Measurements from ENCODE around the gene DIP2C. TPM values are rescaled to one million over a fixed set of nuclear protein-coding genes. Genes with fewer than 3 reads are reported as not detected.

Gene DIP2C
- total RNA-seq, 4 donors from 2014 or later = 2.4 to 14.9 (median 6.1) TPM

- Histone ChIP-seq H3K4me3 (no peak overlapping the region), H3K9me3 (no peaks in the 10 kb centered on the region), H3K27ac (no peak overlapping the region), H3K4me1 (no peaks in the 10 kb centered on the region), H3K27me3 (no peaks in the 10 kb centered on the region), H3K36me3 (peaks cover 0 to 25% (median 4%) of the 10 kb centered on the region in 3 donors)
- WGBS, 2 donors = 88 to 100% methylated on average over 3 to 6 of the region's 6 CpGs
- TF ChIP-seq, protein P1, sequence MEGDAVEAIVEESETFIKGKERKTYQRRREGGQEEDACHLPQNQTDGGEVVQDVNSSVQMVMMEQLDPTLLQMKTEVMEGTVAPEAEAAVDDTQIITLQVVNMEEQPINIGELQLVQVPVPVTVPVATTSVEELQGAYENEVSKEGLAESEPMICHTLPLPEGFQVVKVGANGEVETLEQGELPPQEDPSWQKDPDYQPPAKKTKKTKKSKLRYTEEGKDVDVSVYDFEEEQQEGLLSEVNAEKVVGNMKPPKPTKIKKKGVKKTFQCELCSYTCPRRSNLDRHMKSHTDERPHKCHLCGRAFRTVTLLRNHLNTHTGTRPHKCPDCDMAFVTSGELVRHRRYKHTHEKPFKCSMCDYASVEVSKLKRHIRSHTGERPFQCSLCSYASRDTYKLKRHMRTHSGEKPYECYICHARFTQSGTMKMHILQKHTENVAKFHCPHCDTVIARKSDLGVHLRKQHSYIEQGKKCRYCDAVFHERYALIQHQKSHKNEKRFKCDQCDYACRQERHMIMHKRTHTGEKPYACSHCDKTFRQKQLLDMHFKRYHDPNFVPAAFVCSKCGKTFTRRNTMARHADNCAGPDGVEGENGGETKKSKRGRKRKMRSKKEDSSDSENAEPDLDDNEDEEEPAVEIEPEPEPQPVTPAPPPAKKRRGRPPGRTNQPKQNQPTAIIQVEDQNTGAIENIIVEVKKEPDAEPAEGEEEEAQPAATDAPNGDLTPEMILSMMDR (IDR thresholded peaks at IDR 0.05) = no peak
- TF ChIP-seq POLR2A (IDR thresholded peaks at IDR 0.05) = no peak
- no peak for DNase-seq
- intact Hi-C loops (cut with DNase I) = no loop called here
Observed at GRCh38 chr10:441659-442058, 247.8 kb downstream of the DIP2C start.

DNA sequence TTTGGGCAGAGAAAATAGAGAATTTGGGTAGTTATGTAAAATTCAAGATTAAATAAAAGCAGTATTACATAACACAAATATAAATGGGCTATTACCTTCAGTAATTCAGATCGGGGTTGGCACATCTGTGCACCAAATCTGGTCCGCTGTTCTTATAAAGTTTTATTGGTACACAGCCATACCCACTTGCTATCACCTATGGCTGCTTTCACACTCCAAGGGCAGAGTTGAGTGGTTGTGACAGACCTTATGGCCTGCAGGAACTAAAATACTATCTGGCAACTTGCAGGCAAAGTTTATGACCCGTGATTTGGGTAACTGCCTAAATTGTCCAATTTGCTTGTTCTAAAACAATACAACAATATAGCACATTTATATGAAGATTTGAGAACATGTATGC is 249.3 kb downstream of the DIP2C start:
- no peak overlapping the region for H3K4me3 ChIP-seq
- no peaks in the 10 kb centered on the region for H3K9me3 ChIP-seq
- 93 to 94% methylated on average over 3 of the region's 3 CpGs for WGBS, 2 donors
- no peaks in the 10 kb centered on the region for H3K27me3 ChIP-seq
- TF ChIP-seq, protein P1 (IDR thresholded peaks at IDR 0.05) = no peak
- TF ChIP-seq POLR2A (IDR thresholded peaks at IDR 0.05) = no peak
- no peak overlapping the region for H3K27ac ChIP-seq
- H3K4me1 ChIP-seq = no peaks in the 10 kb centered on the region
- H3K36me3 ChIP-seq = peaks cover 0 to 25% (median 4%) of the 10 kb centered on the region in 3 donors
- intact Hi-C loops (cut with DNase I) = no loop called here
- no peak for DNase-seq

DNA sequence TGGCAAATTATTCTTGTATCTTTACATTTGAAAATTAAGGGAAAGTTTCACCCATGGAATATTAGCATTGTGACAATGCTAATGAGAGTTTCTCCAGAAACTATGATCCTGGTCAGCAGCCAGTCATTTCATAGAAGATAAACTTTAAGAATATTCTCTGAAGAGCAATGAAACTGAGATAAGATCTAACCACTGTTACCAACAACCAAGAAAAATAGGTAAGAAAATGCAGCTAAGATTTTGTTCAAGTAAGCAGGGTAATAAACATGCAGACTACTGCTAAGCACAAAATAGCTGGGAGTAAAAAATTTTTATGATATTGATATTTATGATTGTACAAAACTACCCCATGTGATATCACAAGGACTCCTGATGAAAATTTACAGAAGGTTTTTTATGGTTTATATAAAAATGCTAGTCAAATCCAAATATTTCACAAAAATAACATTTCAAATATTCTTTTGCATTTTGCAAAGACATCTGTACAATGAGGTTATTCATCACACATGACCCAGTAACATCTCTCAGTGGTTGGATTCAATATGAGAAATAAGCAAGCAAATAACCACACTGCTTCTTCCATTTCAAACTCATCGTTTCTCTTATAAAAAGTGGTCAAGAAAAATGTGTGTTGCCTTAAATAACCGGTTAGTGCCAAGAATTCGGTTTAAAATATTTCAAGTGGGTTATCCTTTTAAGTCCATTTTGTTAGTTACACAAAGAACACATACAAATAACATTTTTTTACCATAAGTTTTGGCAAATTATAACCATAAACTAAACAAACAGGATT is 251.6 kb downstream of the DIP2C start:
- WGBS, 2 donors = 70 to 76% methylated on average over 3 of the region's 3 CpGs
- Histone ChIP-seq H3K9me3 (no peaks in the 10 kb centered on the region), H3K27ac (no peak overlapping the region), H3K4me3 (no peak overlapping the region), H3K36me3 (peaks cover 0 to 25% (median 4%) of the 10 kb centered on the region in 3 donors), H3K4me1 (no peaks in the 10 kb centered on the region), H3K27me3 (no peaks in the 10 kb centered on the region)
- TF ChIP-seq, protein P1 (IDR thresholded peaks at IDR 0.05) = no peak
- no peak for TF ChIP-seq POLR2A (IDR thresholded peaks at IDR 0.05)
- DNase-seq = no peak
- intact Hi-C loops (cut with DNase I) = no loop called here

DNA sequence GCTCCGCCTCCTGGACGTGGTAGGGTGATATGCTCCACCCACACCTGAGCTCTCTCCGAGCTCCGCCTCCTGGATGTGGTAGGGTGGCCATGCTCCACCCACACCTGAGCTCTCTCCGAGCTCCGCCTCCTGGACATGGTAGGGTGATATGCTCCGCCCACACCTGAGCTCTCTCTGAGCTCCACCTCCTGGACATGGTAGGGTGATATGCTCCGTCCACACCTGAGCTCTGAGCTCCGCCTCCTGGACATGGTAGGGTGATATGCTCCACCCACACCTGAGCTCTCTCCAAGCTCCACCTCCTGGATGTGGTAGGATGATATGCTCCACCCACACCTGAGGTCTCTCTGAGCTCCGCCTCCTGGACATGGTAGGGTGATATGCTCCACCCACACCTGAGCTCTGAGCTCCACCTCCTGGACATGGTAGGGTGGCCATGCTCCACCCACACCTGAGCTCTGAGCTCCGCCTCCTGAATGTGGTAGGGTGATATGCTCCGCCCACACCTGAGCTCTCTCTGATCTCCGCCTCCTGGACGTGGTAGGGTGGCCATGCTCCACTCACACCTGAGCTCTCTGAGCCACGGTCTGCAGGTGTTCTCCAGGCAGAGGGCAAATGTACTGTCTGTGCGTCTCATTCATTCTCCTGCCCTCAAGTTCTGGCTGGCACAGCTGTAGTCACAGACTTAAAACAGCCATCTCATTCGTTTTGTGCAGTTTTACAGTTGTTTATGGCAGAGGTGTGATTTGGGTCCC is 252.4 kb downstream of the DIP2C start:
- Histone ChIP-seq H3K27me3 (no peaks in the 10 kb centered on the region), H3K36me3 (peaks cover 0 to 25% (median 4%) of the 10 kb centered on the region in 3 donors), H3K9me3 (no peaks in the 10 kb centered on the region), H3K4me1 (no peaks in the 10 kb centered on the region), H3K27ac (no peak overlapping the region), H3K4me3 (no peak overlapping the region)
- intact Hi-C loops (cut with DNase I) = no loop called here
- no peak for DNase-seq
- 83 to 92% methylated on average over 12 to 15 of the region's 17 CpGs for WGBS, 2 donors
- no peak for TF ChIP-seq POLR2A (IDR thresholded peaks at IDR 0.05)
- TF ChIP-seq, protein P1 (IDR thresholded peaks at IDR 0.05) = no peak
